Cardiac fibroblast (primary cell): Measurements from ENCODE around the gene AK9.

ENCODE experiments used
- DNase-seq, 2 donors: peaks; one replicate each; pipeline versions ENCODE4 v3.0.0 to v3.0.0-alpha.2; 2010; ENCODE audit warnings: low read depth in 2 of 2
- H3K4me3 ChIP-seq, 2 donors: replicated peaks in 1 of 2; 1 replicate in 1 of 2; 2 replicates in 1 of 2; pipeline ENCODE4 v1.5.1; 2011; ENCODE audit warnings: low read depth in 2 of 2, low read length in 2 of 2, mild to moderate bottlenecking in 2 of 2, moderate library complexity in 1 of 2
- CTCF ChIP-seq: IDR thresholded peaks from one replicate; pipeline ENCODE4 v1.5.1; 2011; ENCODE audit warnings: low read depth, mild to moderate bottlenecking, low read length, inconsistent platforms

The AK9 gene

GRCh38 chr6:109443425-109443950, 247.5 kb downstream of the AK9 start:
- H3K4me3 ChIP-seq: no peak overlapping the region
- DNase-seq: no peak
- TF ChIP-seq CTCF: no peak
